ENCODE measurements around the gene GCC2. TPM values are rescaled to one million over a fixed set of nuclear protein-coding genes. Genes with fewer than 3 reads are reported as not detected.

Gene GCC2
- total RNA-seq, 3 donors from 2014 or later: 75.1 to 89.6 (median 77.2) TPM

GRCh38 chr2:108534584-108535356 lies 85.8 kb downstream of the GCC2 start:
- no peak for ATAC-seq
- Histone ChIP-seq H3K36me3 (ENCODE audit: low read depth) (no peaks in the 10 kb centered on the region), H3K4me1 (ENCODE audit: low read depth) (peaks cover 6% of the 10 kb centered on the region), H3K9me3 (no peaks in the 10 kb centered on the region), H3K4me3 (peak overlapping the region; percentile 50)
- intact Hi-C loops (cut with DNase I, micrococcal nuclease): no loop called here
- peak in 2 of 3 donors; percentile 58 to 73 for DNase-seq
- no peak for TF ChIP-seq CTCF (IDR thresholded peaks at IDR 0.05)

GRCh38 chr2:108535357-108535631 lies 86.3 kb downstream of the GCC2 start:
- peak overlapping the region; percentile 50 for H3K4me3 ChIP-seq
- ATAC-seq (no peak), DNase-seq (peak in 1 of 3 donors; percentile 16)
- no peak for TF ChIP-seq CTCF (IDR thresholded peaks at IDR 0.05)
- peaks cover 6% of the 10 kb centered on the region for H3K4me1 ChIP-seq (ENCODE audit: low read depth)
- H3K9me3 ChIP-seq: no peaks in the 10 kb centered on the region
- no peaks in the 10 kb centered on the region for H3K36me3 ChIP-seq (ENCODE audit: low read depth)
- intact Hi-C loops (cut with DNase I, micrococcal nuclease): no loop called here

- DNase-seq: no peak
- Histone ChIP-seq H3K9me3 (no peaks in the 10 kb centered on the region), H3K4me1 (ENCODE audit: low read depth) (peaks cover 6% of the 10 kb centered on the region), H3K4me3 (no peak overlapping the region), H3K36me3 (ENCODE audit: low read depth) (no peaks in the 10 kb centered on the region)
- intact Hi-C loops (cut with DNase I, micrococcal nuclease): no loop called here
- ATAC-seq: no peak
- TF ChIP-seq CTCF (IDR thresholded peaks at IDR 0.05): no peak
These were observed 87.3 kb downstream of the GCC2 start for GRCh38 chr2:108536133-108536780.

- Histone ChIP-seq H3K9me3 (no peaks in the 10 kb centered on the region), H3K4me1 (ENCODE audit: low read depth) (peaks cover 11% of the 10 kb centered on the region), H3K36me3 (ENCODE audit: low read depth) (no peaks in the 10 kb centered on the region), H3K4me3 (no peak overlapping the region)
- DNase-seq (no peak), ATAC-seq (no peak)
- intact Hi-C loops (cut with DNase I, micrococcal nuclease): no loop called here
- no peak for TF ChIP-seq CTCF (IDR thresholded peaks at IDR 0.05)
These were observed 87.9 kb downstream of the GCC2 start for GRCh38 chr2:108536911-108537310.

GRCh38 chr2:108538000-108538625 lies 89.1 kb downstream of the GCC2 start:
- ATAC-seq (no peak), DNase-seq (no peak)
- Histone ChIP-seq H3K36me3 (ENCODE audit: low read depth) (no peaks in the 10 kb centered on the region), H3K4me1 (ENCODE audit: low read depth) (peaks cover 11% of the 10 kb centered on the region), H3K4me3 (no peak overlapping the region), H3K9me3 (no peaks in the 10 kb centered on the region)
- intact Hi-C loops (cut with DNase I, micrococcal nuclease): no loop called here
- TF ChIP-seq CTCF (IDR thresholded peaks at IDR 0.05): no peak
